Epithelial cell of proximal tubule (primary cell): ENCODE data around the gene CITED2. TPM values are rescaled to one million over a fixed set of nuclear protein-coding genes. Genes with fewer than 3 reads are reported as not detected.

Source experiments
- DNase-seq: peaks from one replicate; pipeline ENCODE4 v3.0.0-alpha.2; 2011; ENCODE audit warnings: low read depth
- H3K4me3 ChIP-seq: 2 replicates; pipeline ENCODE4 v1.5.1; 2011; ENCODE audit warnings: low read depth, mild to moderate bottlenecking, low read length
- CTCF ChIP-seq: conservative IDR thresholded peaks from 2 replicates; pipeline ENCODE4 v1.5.1; 2012; ENCODE audit warnings: low read depth, mild to moderate bottlenecking, low read length
- total RNA-seq: library from RNA; depleted of rRNA; stranded (reverse); fragments of >200 nt; gene quantifications from 2 replicates; pipeline ENCODE4 v1.2.3, GENCODE V29; 2015

CITED2 gene
- total RNA-seq, 1 donor from 2014 or later: 56.1 TPM

- TF ChIP-seq CTCF: no peak
- H3K4me3 ChIP-seq: no peak overlapping the region
- no peak for DNase-seq
Measured at GRCh38 chr6:139330306-139330705, 44.1 kb downstream of the CITED2 start.

- H3K4me3 ChIP-seq: no peak overlapping the region
- no peak for DNase-seq
- no peak for TF ChIP-seq CTCF
Measured at GRCh38 chr6:139329224-139329623, 45.2 kb downstream of the CITED2 start.

DNA sequence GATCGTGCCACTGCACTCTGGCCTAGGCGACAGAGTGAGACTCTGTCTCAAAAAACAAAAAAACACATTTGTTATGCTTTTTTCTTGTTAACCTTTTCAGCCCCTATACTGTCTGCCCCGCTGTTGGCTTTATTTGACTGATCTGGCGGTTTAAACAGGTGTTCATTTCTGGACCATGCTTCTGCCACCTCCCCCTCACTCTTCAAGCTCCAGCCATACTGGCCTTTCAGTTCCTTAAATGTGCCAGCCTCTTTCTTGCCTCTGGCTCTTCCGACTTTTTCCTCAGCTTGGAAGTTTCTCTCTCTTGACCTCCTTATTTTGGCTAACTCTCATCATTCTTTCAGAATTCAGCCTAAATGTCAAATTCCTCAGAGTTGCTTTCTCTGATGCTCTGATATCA lies 47.4 kb downstream of the CITED2 start:
- no peak for TF ChIP-seq CTCF
- DNase-seq: no peak
- H3K4me3 ChIP-seq: no peak overlapping the region

DNA sequence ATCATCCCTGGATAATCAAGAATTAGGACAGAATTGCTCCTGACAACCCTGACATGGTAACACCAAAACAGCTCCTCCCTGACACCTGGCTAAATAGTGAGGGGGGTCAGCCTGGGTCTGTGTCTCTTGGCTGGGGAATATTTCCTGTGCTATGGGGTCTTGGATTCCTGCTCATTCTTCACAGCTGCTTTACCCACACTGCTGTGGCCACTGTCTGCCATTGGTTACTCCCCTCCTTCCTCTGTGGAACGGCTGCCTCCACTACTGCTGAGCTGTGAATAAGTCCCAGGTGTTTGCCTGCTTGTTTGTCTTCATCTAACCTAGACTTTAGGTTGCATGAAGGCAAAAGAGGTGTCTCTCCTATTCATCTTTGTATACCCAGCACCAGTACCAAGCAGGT lies 48.8 kb downstream of the CITED2 start:
- TF ChIP-seq CTCF: no peak
- DNase-seq: no peak
- H3K4me3 ChIP-seq: no peak overlapping the region

GRCh38 chr6:139325125-139325524 lies 49.3 kb downstream of the CITED2 start:
- TF ChIP-seq CTCF: no peak
- no peak for DNase-seq
- no peak overlapping the region for H3K4me3 ChIP-seq

GRCh38 chr6:139324301-139324555 lies 50.2 kb downstream of the CITED2 start:
- no peak for TF ChIP-seq CTCF
- H3K4me3 ChIP-seq: no peak overlapping the region
- no peak for DNase-seq

- TF ChIP-seq CTCF: no peak
- H3K4me3 ChIP-seq: peak overlapping the region; percentile 30
- DNase-seq: no peak
Measured at GRCh38 chr6:139323511-139324300, 50.7 kb downstream of the CITED2 start.
